ENCODE results near the gene MRPL36.

DNA sequence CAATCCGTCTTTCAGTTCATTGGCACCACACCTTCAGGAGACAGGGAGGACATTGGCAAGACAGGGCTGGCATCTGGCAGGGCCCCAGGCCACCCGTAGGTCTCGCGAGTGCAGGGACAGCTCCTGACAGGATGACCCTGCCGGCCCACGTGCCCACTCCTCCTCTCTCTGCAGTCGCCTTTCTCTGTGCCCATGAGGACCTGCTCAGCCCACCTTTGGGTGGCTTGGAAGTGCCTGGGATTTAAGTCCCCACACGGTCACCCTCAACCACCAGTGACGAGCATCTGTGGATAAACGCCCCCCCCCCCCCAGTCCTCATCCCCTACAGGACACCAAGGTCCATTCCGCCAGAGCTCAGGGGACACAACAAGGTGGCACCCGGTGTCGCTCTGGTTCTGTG, 4.1 kb downstream of the MRPL36 start:
- no peak for TF ChIP-seq SOX15 (CRISPR knock-in tag; IDR thresholded peaks at IDR 0.05)
- TF ChIP-seq, protein P1, sequence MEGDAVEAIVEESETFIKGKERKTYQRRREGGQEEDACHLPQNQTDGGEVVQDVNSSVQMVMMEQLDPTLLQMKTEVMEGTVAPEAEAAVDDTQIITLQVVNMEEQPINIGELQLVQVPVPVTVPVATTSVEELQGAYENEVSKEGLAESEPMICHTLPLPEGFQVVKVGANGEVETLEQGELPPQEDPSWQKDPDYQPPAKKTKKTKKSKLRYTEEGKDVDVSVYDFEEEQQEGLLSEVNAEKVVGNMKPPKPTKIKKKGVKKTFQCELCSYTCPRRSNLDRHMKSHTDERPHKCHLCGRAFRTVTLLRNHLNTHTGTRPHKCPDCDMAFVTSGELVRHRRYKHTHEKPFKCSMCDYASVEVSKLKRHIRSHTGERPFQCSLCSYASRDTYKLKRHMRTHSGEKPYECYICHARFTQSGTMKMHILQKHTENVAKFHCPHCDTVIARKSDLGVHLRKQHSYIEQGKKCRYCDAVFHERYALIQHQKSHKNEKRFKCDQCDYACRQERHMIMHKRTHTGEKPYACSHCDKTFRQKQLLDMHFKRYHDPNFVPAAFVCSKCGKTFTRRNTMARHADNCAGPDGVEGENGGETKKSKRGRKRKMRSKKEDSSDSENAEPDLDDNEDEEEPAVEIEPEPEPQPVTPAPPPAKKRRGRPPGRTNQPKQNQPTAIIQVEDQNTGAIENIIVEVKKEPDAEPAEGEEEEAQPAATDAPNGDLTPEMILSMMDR (IDR thresholded peaks at IDR 0.05): no peak
- TF ChIP-seq, protein P2, sequence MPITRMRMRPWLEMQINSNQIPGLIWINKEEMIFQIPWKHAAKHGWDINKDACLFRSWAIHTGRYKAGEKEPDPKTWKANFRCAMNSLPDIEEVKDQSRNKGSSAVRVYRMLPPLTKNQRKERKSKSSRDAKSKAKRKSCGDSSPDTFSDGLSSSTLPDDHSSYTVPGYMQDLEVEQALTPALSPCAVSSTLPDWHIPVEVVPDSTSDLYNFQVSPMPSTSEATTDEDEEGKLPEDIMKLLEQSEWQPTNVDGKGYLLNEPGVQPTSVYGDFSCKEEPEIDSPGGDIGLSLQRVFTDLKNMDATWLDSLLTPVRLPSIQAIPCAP (CRISPR knock-in tag; IDR thresholded peaks at IDR 0.05): no peak
- TF ChIP-seq NFATC4 (CRISPR knock-in tag; IDR thresholded peaks at IDR 0.05): no peak
- TF ChIP-seq JUN (CRISPR knock-in tag; IDR thresholded peaks at IDR 0.05): no peak
- no peak for TF ChIP-seq ZNF416 (CRISPR knock-in tag; IDR thresholded peaks at IDR 0.05)
- no peak for TF ChIP-seq CBFB (CRISPR knock-in tag; IDR thresholded peaks at IDR 0.05; ENCODE audit: low read depth)
- no peak for TF ChIP-seq ESRRA (CRISPR knock-in tag; IDR thresholded peaks at IDR 0.05; ENCODE audit: borderline replicate concordance)
- TF ChIP-seq, protein P3, sequence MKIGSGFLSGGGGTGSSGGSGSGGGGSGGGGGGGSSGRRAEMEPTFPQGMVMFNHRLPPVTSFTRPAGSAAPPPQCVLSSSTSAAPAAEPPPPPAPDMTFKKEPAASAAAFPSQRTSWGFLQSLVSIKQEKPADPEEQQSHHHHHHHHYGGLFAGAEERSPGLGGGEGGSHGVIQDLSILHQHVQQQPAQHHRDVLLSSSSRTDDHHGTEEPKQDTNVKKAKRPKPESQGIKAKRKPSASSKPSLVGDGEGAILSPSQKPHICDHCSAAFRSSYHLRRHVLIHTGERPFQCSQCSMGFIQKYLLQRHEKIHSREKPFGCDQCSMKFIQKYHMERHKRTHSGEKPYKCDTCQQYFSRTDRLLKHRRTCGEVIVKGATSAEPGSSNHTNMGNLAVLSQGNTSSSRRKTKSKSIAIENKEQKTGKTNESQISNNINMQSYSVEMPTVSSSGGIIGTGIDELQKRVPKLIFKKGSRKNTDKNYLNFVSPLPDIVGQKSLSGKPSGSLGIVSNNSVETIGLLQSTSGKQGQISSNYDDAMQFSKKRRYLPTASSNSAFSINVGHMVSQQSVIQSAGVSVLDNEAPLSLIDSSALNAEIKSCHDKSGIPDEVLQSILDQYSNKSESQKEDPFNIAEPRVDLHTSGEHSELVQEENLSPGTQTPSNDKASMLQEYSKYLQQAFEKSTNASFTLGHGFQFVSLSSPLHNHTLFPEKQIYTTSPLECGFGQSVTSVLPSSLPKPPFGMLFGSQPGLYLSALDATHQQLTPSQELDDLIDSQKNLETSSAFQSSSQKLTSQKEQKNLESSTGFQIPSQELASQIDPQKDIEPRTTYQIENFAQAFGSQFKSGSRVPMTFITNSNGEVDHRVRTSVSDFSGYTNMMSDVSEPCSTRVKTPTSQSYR (CRISPR knock-in tag; IDR thresholded peaks at IDR 0.05): no peak
- TF ChIP-seq ZNF121 (CRISPR knock-in tag; IDR thresholded peaks at IDR 0.05): no peak
- TF ChIP-seq ETV6 (CRISPR knock-in tag; IDR thresholded peaks at IDR 0.05): no peak
- TF ChIP-seq ZNF396 (CRISPR knock-in tag; IDR thresholded peaks at IDR 0.05; ENCODE audit: borderline replicate concordance): no peak
- TF ChIP-seq, protein P4, sequence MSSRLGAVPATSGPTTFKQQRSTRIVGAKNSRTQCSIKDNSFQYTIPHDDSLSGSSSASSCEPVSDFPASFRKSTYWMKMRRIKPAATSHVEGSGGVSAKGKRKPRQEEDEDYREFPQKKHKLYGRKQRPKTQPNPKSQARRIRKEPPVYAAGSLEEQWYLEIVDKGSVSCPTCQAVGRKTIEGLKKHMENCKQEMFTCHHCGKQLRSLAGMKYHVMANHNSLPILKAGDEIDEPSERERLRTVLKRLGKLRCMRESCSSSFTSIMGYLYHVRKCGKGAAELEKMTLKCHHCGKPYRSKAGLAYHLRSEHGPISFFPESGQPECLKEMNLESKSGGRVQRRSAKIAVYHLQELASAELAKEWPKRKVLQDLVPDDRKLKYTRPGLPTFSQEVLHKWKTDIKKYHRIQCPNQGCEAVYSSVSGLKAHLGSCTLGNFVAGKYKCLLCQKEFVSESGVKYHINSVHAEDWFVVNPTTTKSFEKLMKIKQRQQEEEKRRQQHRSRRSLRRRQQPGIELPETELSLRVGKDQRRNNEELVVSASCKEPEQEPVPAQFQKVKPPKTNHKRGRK (CRISPR knock-in tag; IDR thresholded peaks at IDR 0.05; ENCODE audit: borderline replicate concordance): no peak
